Activated CD4-positive, alpha-beta T cell treated with anti-CD3 and anti-CD28 coated beads, Interleukin-2, amount 50 U/mL, for 4 hours (primary cell): ENCODE measurements around the gene NELFCD.
"Not testable (repeated sequence)": the region's sequence is repeated elsewhere in the genome, so short reads cannot be mapped to it uniquely, and the experiment has no call there.

Experiments used
- DNase-seq, 2 experiments: peaks; one replicate each; pipeline ENCODE4 v3.0.0-alpha.2; 2020

The NELFCD gene

GRCh38 chr20:58973866-58974265, 7.2 kb upstream of the NELFCD start:
- DNase-seq = no peak

- DNase-seq = no peak
Measured at GRCh38 chr20:58975353-58975752, 5.7 kb upstream of the NELFCD start.

GRCh38 chr20:58976061-58976730, 4.9 kb upstream of the NELFCD start:
- no peak for DNase-seq

- no peak for DNase-seq
Measured at GRCh38 chr20:58978351-58979190, 2.5 kb upstream of the NELFCD start.

GRCh38 chr20:58981628-58982364, 740 bp downstream of the NELFCD start:
- no peak for DNase-seq

DNA sequence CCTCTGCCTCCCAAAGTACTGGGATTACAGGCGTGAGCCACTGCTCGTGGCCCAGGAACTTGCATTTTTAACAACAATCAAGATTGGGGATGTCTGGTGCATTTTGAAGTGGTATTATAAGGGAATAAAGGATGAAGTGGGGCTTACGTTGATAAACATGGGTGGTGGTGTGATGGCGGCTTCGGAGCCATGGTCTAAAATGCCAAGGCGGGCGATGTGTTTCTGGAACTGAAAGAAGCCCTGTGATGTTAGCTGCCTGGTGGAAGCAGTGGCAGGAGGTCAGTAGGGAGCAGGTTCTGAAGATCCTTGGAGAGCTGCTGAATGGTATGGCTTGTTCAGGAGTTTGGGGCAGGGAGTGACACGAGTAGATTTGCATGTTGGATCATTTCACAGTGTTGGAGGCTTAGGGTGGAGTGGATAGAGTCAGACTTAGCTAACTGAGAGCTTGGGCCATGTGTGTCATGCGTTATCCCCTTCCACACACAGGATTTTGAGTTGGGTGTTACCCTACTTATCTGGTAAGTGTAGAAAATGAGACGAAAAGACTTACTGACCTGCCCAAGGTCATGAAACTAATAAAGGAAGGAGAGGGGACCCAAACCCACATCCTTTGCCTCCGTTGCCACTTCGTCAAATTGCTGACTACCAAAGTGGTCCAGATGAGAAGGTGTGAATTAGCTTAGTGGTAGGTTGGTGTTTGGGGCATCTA, 1.5 kb downstream of the NELFCD start:
- no peak for DNase-seq

- DNase-seq = not testable (repeated sequence)
Measured at GRCh38 chr20:58983115-58983468, 2.0 kb downstream of the NELFCD start.

- no peak for DNase-seq
Measured at GRCh38 chr20:58984691-58985090, 3.6 kb downstream of the NELFCD start.

DNA sequence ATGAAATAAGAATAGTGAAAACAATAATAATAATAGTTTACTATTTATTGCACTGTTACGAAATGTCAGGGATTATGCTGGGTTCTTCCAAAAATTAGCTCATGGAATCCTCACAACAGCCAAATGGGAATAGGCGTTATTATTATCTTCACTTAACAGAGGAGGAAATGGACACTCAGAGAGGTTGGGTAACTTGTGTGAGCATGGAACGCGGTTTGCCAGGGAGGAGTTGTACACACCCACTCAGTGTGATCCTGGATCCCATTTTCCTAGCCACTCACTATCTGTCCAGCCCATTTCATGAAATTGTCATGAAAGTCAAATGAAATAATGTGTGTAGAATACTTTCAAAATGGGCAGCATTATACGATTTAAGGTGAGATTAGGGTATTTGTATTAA, 4.6 kb downstream of the NELFCD start:
- no peak for DNase-seq

DNA sequence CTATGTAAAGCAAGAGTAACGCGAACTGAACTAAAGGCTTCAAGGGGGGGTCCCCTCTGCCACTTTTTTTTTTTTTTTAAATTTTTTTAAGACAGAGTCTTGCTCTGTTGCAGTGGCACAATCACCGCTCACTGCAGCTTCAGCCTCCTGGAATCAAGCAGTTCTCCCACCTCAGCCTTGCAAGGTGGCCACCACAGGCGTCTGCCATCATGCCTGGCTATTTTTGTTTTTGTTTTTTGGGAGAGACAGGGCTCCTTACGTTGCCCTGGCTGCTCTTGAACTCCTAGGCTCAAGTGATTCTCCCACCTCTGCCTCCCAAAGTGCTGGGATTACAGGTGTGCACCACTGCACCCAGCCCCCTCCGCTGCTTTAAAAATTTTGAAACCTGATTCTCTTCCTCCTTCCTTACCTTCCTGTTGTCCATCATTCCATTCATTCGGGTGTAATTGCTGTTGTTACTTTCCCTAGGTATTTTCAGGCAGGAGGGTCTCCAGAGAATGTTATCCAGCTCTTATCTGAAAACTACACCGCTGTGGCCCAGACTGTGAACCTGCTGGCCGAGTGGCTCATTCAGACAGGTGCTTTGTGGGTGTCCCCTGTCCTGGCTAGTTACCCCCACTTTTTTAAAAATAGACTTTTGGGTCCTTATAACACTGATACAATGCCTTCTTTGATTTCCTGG, 5.4 kb downstream of the NELFCD start:
- no peak for DNase-seq

GRCh38 chr20:58986968-58987517, 6.0 kb downstream of the NELFCD start:
- no peak for DNase-seq

- DNase-seq = no peak
Measured at GRCh38 chr20:58987790-58988564, 6.9 kb downstream of the NELFCD start.

- no peak for DNase-seq
Measured at GRCh38 chr20:58988565-58988882, 7.5 kb downstream of the NELFCD start.

- DNase-seq = no peak
Measured at GRCh38 chr20:58989196-58989595, 8.1 kb downstream of the NELFCD start.

DNA sequence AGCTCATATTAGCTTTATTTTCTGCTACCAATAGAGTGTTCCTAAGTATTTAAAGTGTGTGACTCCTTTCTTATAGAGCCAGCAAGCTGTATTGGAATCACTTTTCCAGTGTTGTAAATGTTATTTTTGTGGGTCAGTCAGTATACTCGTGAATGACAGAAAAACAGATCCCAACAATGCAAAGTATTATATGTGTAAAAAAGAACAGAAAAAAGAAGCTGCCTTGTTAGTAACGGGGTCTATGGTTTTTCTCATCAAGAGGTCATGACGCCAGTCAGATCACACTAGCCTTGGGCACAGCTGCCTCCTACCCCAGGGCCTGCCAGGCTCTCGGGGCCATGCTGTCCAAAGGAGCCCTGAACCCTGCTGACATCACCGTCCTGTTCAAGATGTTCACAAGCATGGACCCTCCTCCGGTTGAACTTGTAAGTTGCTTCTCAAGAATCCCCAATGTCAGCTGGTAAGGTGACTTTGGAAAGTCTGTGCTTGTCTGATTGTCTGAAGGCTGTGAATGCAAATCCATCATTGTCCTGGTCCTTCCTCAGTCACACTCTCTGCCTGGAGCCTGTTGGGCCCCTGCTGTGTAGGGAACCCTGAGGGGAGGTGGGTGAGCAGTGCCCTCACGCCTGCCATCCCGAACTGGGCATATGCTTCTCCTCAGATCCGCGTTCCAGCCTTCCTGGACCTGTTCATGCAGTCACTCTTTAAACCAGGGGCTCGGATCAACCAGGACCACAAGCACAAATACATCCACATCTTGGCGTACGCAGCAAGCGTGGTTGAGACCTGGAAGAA, 9.8 kb downstream of the NELFCD start:
- no peak for DNase-seq

GRCh38 chr20:58991715-58992114, 10.7 kb downstream of the NELFCD start:
- DNase-seq = no peak

DNA sequence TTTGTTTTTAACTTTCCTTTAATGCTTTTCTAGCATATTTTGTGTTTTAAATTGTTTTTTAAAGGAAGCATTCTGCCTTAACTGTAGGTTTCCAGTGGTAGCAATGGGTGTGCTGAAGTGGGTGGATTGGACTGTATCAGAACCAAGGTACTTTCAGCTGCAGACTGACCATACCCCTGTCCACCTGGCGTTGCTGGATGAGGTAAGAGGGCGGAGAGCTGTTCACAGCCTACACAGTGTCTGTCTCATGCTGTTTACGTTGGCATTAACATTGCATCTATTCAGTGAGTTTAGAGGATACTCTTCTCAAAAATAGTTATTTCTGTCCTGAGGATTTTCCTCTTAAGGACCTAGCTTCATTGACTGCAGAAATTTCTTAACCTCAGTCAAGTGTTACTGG, 11.9 kb downstream of the NELFCD start:
- DNase-seq = no peak

DNA sequence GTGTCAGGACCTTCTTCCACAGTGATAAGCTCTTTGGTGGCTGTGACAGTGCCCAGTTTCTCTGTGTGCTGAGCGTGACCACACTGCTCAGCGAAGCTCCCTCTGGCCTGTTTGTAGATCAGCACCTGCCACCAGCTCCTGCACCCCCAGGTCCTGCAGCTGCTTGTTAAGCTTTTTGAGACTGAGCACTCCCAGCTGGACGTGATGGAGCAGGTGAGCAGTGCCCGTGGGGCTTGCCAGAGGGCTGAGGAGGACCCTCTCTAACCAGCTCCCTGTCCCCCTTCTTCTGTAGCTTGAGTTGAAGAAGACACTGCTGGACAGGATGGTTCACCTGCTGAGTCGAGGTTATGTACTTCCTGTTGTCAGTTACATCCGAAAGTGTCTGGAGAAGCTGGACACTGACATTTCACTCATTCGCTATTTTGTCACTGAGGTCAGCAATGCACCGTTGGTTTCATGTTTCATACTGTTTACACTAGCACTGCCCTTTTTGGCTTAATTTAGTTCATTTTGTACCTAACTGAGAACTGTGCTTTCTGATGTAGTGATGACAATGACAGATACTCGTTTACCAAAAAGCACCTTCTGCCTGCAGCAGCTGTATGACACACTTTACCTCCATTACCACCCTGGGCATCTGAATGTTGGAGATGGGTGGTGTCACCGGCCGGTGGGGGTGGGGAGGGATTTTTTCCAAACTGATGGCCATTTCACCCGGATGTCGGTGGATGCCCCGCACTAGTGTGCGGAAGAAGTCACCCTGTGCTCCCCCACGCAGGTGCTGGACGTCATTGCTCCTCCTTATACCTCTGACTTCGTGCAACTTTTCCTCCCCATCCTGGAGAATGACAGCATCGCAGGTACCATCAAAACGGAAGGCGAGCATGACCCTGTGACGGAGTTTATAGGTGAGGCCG, 12.5 kb downstream of the NELFCD start:
- no peak for DNase-seq

- DNase-seq = no peak
Measured at GRCh38 chr20:58994390-58995159, 13.5 kb downstream of the NELFCD start.
